Colonic mucosa (tissue), 4 donors: ENCODE results near the gene EZH1. TPM values are rescaled to one million over a fixed set of nuclear protein-coding genes. Genes with fewer than 3 reads are reported as not detected.

Experiments used
- DNase-seq: peaks from one replicate; pipeline ENCODE4 v3.0.0-alpha.2; 2020
- H3K27ac ChIP-seq: fragments of 200-600 bp; one replicate; pipeline ENCODE4 v1.8.0; 2021
- H3K27me3 ChIP-seq: fragments of 200-600 bp; one replicate; pipeline ENCODE4 v1.8.0; 2021
- H3K36me3 ChIP-seq: fragments of 200-600 bp; one replicate; pipeline ENCODE4 v1.8.0; 2021
- H3K4me1 ChIP-seq: fragments of 200-600 bp; one replicate; pipeline ENCODE4 v1.8.0; 2021; ENCODE audit warnings: mild to moderate bottlenecking
- H3K4me3 ChIP-seq: fragments of 200-600 bp; one replicate; pipeline ENCODE4 v1.8.0; 2021
- H3K9ac ChIP-seq, 2 donors: one replicate each; pipeline ENCODE4 v1.7.0; 2013; ENCODE audit warnings: control low read depth in 2 of 2, low read depth in 2 of 2, low read length in 2 of 2
- H3K9me3 ChIP-seq: fragments of 200-600 bp; one replicate; pipeline ENCODE4 v1.8.0; 2021
- CTCF ChIP-seq: fragments of 200-600 bp; IDR thresholded peaks from one replicate; pipeline ENCODE4 v1.8.0; 2022; ENCODE audit warnings: antibody characterized with exemption, mild to moderate bottlenecking
- intact Hi-C: fragments of 100-400 bp; cut with DNase I; formaldehyde crosslinking; loops from one replicate; pipeline ENCODE4 v1.14.1; 2022
- total RNA-seq, 2 donors: library from RNA; stranded (reverse); fragmentation: NEBNext Ultra II Directional in 1 of 2; extraction: Animal tissue kit (Norgen Biotek cat#: 25700) in 1 of 2; gene quantifications; one replicate each; pipeline ENCODE4 v1.2.1, GENCODE V29; 2021
- donor health status: healthy.
- donor health status: DM: no; HTN: no; CAD: no.
- donor health status: DM: no; HTN: no; CAD: no.

EZH1 gene
- total RNA-seq, 2 donors from 2014 or later, result 15.9 to 20.3 TPM

DNA sequence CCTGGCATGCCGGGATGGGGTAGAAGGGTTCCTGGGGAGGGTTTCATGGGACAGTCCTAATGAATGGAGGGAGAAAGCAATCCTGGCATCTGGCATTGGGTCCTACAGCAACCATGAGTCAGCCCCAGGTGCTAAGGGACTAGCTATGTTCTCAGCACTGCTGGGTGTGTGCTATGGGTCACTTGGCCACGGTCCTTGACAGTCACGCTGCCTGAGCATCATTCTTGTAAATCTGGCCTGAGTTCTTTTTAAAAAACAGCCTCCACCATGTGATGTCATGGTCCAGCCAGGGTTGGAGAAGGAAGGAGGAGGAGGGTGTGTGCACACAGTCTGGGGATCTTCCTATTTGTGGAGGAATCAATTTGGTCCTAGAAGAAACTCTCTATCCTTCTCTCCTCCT, 9.9 kb upstream of the EZH1 start:
- intact Hi-C loops, result no loop called here

DNA sequence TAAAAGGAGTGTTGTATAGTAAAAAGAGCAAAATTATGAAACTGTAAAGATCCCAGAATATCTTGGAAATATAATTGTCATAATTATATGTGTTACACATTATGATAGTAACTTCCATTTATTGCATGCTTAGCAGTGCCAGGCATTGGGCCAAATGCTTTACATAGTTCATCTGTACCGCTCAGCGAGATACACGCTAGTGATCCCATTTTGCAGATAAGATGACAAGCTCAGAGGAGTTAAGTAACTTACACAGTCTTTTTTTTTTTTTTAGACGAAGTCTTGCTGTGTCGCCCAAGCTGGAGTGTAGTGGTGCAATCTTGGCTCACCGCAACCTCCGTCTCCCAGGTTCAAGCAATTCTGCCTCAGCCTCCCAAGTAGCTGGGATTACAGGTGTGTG, 6.8 kb upstream of the EZH1 start:
- peak overlapping the region in 1 of 2 donors; percentile 2 for H3K9ac ChIP-seq
- no peaks in the 10 kb centered on the region for H3K36me3 ChIP-seq
- no peaks in the 10 kb centered on the region for H3K27me3 ChIP-seq
- H3K27ac ChIP-seq, result no peak overlapping the region
- H3K9me3 ChIP-seq, result no peaks in the 10 kb centered on the region
- no peaks in the 10 kb centered on the region for H3K4me1 ChIP-seq
- intact Hi-C loops, result no loop called here
- H3K4me3 ChIP-seq, result no peak overlapping the region
- DNase-seq, result no peak
- TF ChIP-seq CTCF, result no peak

More for the DNA sequence above, 9.9 kb upstream of the EZH1 start:
- H3K27ac ChIP-seq, result no peak overlapping the region
- TF ChIP-seq CTCF, result no peak
- DNase-seq, result no peak
- H3K4me1 ChIP-seq, result no peaks in the 10 kb centered on the region
- H3K36me3 ChIP-seq, result no peaks in the 10 kb centered on the region
- no peaks in the 10 kb centered on the region for H3K9me3 ChIP-seq
- H3K4me3 ChIP-seq, result no peak overlapping the region
- no peaks in the 10 kb centered on the region for H3K27me3 ChIP-seq
- H3K9ac ChIP-seq, result no peak overlapping the region

GRCh38 chr17:42750739-42751344, 6.0 kb upstream of the EZH1 start:
- Histone ChIP-seq H3K9me3 (no peaks in the 10 kb centered on the region), H3K4me1 (no peaks in the 10 kb centered on the region), H3K27ac (no peak overlapping the region), H3K27me3 (no peaks in the 10 kb centered on the region), H3K9ac (no peak overlapping the region), H3K36me3 (no peaks in the 10 kb centered on the region), H3K4me3 (no peak overlapping the region)
- DNase-seq, result no peak
- intact Hi-C loops, result no loop called here
- TF ChIP-seq CTCF, result no peak

- H3K27ac ChIP-seq, result no peak overlapping the region
- H3K9me3 ChIP-seq, result no peaks in the 10 kb centered on the region
- H3K4me3 ChIP-seq, result no peak overlapping the region
- H3K9ac ChIP-seq, result no peak overlapping the region
- intact Hi-C loops, result no loop called here
- H3K4me1 ChIP-seq, result no peaks in the 10 kb centered on the region
- H3K36me3 ChIP-seq, result no peaks in the 10 kb centered on the region
- no peaks in the 10 kb centered on the region for H3K27me3 ChIP-seq
- no peak for TF ChIP-seq CTCF
- DNase-seq, result no peak
These were observed 4.3 kb upstream of the EZH1 start for GRCh38 chr17:42748908-42749798.

DNA sequence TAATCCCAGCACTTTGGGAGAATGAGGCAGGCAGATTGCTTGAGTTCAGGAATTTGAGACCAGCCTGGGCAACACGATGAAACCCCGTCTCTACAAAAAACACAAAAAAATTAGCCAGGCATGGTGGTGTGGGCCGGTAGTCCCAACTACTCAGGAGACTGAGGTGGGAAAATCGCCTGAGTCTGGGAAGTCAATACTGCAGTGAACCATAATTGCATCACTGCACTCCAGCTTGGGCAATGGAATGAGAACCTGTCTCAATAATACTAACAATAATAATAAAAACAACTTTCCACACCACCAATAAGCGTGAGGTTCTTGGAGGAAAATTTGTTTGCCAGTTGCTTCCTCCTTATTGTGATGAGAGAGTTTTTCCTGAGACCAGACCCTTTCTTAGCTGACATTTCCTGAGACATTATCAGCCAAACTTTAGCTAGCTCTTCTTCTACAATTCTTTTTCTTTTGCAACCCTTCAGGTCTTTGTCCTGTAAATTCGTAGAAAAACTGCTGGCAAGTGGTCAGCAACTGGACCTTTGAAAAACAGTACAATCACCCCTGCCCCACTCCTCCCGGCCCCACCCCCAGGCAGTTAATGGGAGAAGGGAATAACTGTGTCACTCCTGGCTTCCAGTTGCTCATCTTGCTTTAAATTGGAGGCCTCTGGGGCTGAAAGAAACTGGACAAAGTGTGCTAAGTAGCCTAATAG, 3.5 kb upstream of the EZH1 start:
- H3K27ac ChIP-seq, result no peak overlapping the region
- TF ChIP-seq CTCF, result no peak
- H3K4me1 ChIP-seq, result no peaks in the 10 kb centered on the region
- intact Hi-C loops, result no loop called here
- no peaks in the 10 kb centered on the region for H3K27me3 ChIP-seq
- no peak overlapping the region for H3K9ac ChIP-seq
- DNase-seq, result no peak
- no peak overlapping the region for H3K4me3 ChIP-seq
- H3K36me3 ChIP-seq, result no peaks in the 10 kb centered on the region
- H3K9me3 ChIP-seq, result no peaks in the 10 kb centered on the region
